Subcutaneous adipose tissue (tissue), 4 donors: ENCODE measurements around the gene IL4I1. TPM values are rescaled to one million over a fixed set of nuclear protein-coding genes. Genes with fewer than 3 reads are reported as not detected.

Experiments
- CTCF ChIP-seq: fragments of 450-650 bp; IDR thresholded peaks from one replicate; pipeline ENCODE4 v1.5.1; 2016; ENCODE audit warnings: low read depth, mild to moderate bottlenecking, control low read depth, antibody characterized with exemption, moderate library complexity
- total RNA-seq, 4 donors: library from RNA; depleted of rRNA; stranded (reverse); fragments of >200 nt; gene quantifications; one replicate each; pipeline ENCODE4 v1.1.0, GENCODE V29; 2016

The IL4I1 gene
- total RNA-seq, 4 donors from 2014 or later = 0.22 to 9.3 TPM; not detected in 2

- no peak for TF ChIP-seq CTCF
Measured at GRCh38 chr19:49904136-49904535, 7.4 kb upstream of the IL4I1 start.

GRCh38 chr19:49895566-49896297, 955 bp downstream of the IL4I1 start:
- no peak for TF ChIP-seq CTCF

- no peak for TF ChIP-seq CTCF
Measured at GRCh38 chr19:49894879-49895565, 1.7 kb downstream of the IL4I1 start.

GRCh38 chr19:49894011-49894664, 2.5 kb downstream of the IL4I1 start:
- TF ChIP-seq CTCF = no peak

- no peak for TF ChIP-seq CTCF
Measured at GRCh38 chr19:49892716-49893115, 4.0 kb downstream of the IL4I1 start.

- no peak for TF ChIP-seq CTCF
Measured at GRCh38 chr19:49891393-49891792, 5.3 kb downstream of the IL4I1 start.
